HEK293T (cell line): ENCODE measurements around the gene RFC2.

Experiments
- CTCF ChIA-PET: fragments of 350-600 bp; formaldehyde crosslinking; extraction: SDS; loops from one replicate; lab custom pipeline; 2021; ENCODE audit warnings: antibody characterized with exemption, inconsistent platforms; lab: Yijun Ruan, JAX
- POLR2A ChIA-PET: fragments of 350-600 bp; formaldehyde crosslinking; extraction: SDS; loops from one replicate; lab custom pipeline; 2020; ENCODE audit warnings: antibody characterized with exemption, inconsistent platforms; lab: Yijun Ruan, JAX
- DNase-seq: peaks from one replicate; pipeline ENCODE4 v3.0.0; 2012; ENCODE audit warnings: mixed read lengths; ENCODE audit errors: extremely low spot score
- ARNT ChIP-seq: fragments of 450-650 bp; IDR thresholded peaks from 2 replicates; pipeline ENCODE4 v1.6.1; 2017; ENCODE audit warnings: mild to moderate bottlenecking
- BHLHE40 ChIP-seq: fragments of 450-650 bp; IDR thresholded peaks from 2 replicates; pipeline ENCODE4 v1.6.1; 2016; ENCODE audit warnings: mild to moderate bottlenecking, moderate library complexity, borderline replicate concordance
- CTBP1 ChIP-seq: fragments of 450-650 bp; IDR thresholded peaks from 2 replicates; pipeline ENCODE4 v1.6.1; 2016; ENCODE audit warnings: borderline replicate concordance
- ELF4 ChIP-seq: fragments of 450-650 bp; IDR thresholded peaks from 2 replicates; pipeline ENCODE4 v1.6.1; 2017; ENCODE audit warnings: antibody characterized with exemption
- FOXA1 ChIP-seq: fragments of 450-650 bp; IDR thresholded peaks from 2 replicates; pipeline ENCODE4 v1.6.1; 2016; ENCODE audit warnings: mild to moderate bottlenecking
- FOXK2 ChIP-seq: fragments of 450-650 bp; IDR thresholded peaks from 2 replicates; pipeline ENCODE4 v1.6.1; 2016; ENCODE audit warnings: mild to moderate bottlenecking
- FOXM1 ChIP-seq: fragments of 450-650 bp; IDR thresholded peaks from 2 replicates; pipeline ENCODE4 v1.6.1; 2017; ENCODE audit warnings: mild to moderate bottlenecking, borderline replicate concordance
- HDGF ChIP-seq: fragments of 450-650 bp; IDR thresholded peaks from 2 replicates; pipeline ENCODE4 v1.6.1; 2017; ENCODE audit warnings: antibody characterized with exemption, borderline replicate concordance
- L3MBTL2 ChIP-seq: fragments of 450-650 bp; conservative IDR thresholded peaks from 2 replicates; pipeline ENCODE4 v1.6.1; 2016; ENCODE audit warnings: mild to moderate bottlenecking
- LEF1 ChIP-seq: fragments of 450-650 bp; IDR thresholded peaks from 2 replicates; pipeline ENCODE4 v1.6.1; 2017; ENCODE audit warnings: mild to moderate bottlenecking, borderline replicate concordance
- NFRKB ChIP-seq: fragments of 450-650 bp; IDR thresholded peaks from 2 replicates; pipeline ENCODE4 v1.6.1; 2016; ENCODE audit warnings: mild to moderate bottlenecking, moderate library complexity
- SP1 ChIP-seq: fragments of 450-650 bp; IDR thresholded peaks from 2 replicates; pipeline ENCODE4 v1.6.1; 2017
- SUZ12 ChIP-seq: fragments of 450-650 bp; IDR thresholded peaks from 2 replicates; pipeline ENCODE4 v1.6.1; 2016; ENCODE audit warnings: mild to moderate bottlenecking
- TARDBP ChIP-seq: fragments of 450-650 bp; IDR thresholded peaks from 2 replicates; pipeline ENCODE4 v1.6.1; 2016
- ZNF384 ChIP-seq: fragments of 450-650 bp; IDR thresholded peaks from 2 replicates; pipeline ENCODE4 v1.6.1; 2016
- TF ChIP-seq, protein P1 (sequence below): fragments of 450-650 bp; IDR thresholded peaks from 2 replicates; pipeline ENCODE4 v1.6.1; 2016

Gene RFC2

GRCh38 chr7:74277636-74278035, 23.4 kb upstream of the RFC2 start:
- CTCF ChIA-PET, result no interaction called here
- POLR2A ChIA-PET, result no interaction called here
- no peak for TF ChIP-seq LEF1
- TF ChIP-seq SP1, result no peak
- no peak for TF ChIP-seq SUZ12
- no peak for TF ChIP-seq FOXK2
- no peak for TF ChIP-seq L3MBTL2
- TF ChIP-seq FOXA1, result no peak
- TF ChIP-seq ARNT, result no peak
- DNase-seq, result no peak

DNA sequence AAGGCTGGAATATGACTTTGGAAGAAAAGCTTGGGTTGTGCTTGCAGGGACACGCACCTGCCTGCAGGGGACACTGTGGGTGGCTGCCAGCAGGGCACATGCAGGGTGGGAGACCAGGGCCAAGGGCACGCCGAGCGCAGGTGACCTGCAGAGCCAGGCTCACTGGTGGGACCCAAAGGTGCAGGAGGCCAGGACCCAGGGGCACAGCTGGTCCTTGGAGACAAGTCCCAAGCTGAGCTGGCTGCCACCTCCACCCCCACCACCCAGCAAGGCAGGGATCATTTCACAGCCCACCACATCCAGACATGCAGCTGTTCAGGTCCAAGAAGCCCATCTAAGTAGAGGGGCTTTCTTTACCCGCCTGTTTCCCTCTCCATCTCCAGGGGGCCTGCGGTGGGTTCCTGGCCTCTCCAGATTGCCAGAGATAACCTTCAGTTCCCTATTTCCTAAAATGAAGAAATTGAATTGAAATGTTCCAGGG, 21.2 kb upstream of the RFC2 start:
- peak; percentile 70 for DNase-seq
- ChIA-PET CTCF (interaction anchor here (0.6 to 2.2 kb wide), 8 partner anchors 9 to 188 kb away, joined by 3 to 24 read pairs (median 4); partner anchors contain the start of gene CLIP2), POLR2A (no interaction called here)
- TF ChIP-seq L3MBTL2 (no peak), HDGF (0 out of 2 replicates have a peak, but pooled peaks have one; percentile 48)

GRCh38 chr7:74272305-74273038, 18.3 kb upstream of the RFC2 start:
- CTCF ChIA-PET, result no interaction called here
- no peak for DNase-seq

GRCh38 chr7:74271742-74272141, 17.5 kb upstream of the RFC2 start:
- DNase-seq, result no peak
- ChIA-PET POLR2A (no interaction called here), CTCF (no interaction called here)
- TF ChIP-seq ARNT (no peak), FOXK2 (no peak), ZNF384 (no peak), HDGF (no peak), SP1 (no peak), L3MBTL2 (no peak), FOXA1 (no peak), CTBP1 (no peak), SUZ12 (no peak), LEF1 (no peak)
- TF ChIP-seq, protein P1, sequence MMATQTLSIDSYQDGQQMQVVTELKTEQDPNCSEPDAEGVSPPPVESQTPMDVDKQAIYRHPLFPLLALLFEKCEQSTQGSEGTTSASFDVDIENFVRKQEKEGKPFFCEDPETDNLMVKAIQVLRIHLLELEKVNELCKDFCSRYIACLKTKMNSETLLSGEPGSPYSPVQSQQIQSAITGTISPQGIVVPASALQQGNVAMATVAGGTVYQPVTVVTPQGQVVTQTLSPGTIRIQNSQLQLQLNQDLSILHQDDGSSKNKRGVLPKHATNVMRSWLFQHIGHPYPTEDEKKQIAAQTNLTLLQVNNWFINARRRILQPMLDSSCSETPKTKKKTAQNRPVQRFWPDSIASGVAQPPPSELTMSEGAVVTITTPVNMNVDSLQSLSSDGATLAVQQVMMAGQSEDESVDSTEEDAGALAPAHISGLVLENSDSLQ, result no peak

More at GRCh38 chr7:74272305-74273038, 18.3 kb upstream of the RFC2 start:
- POLR2A ChIA-PET, result no interaction called here
- no peak for TF ChIP-seq SP1
- TF ChIP-seq ELF4, result no peak
- no peak for TF ChIP-seq FOXK2
- no peak for TF ChIP-seq L3MBTL2
- TF ChIP-seq, protein P1, result no peak
- TF ChIP-seq FOXM1, result no peak
- no peak for TF ChIP-seq ZNF384
- TF ChIP-seq CTBP1, result no peak
- no peak for TF ChIP-seq HDGF
- TF ChIP-seq NFRKB, result no peak
- no peak for TF ChIP-seq SUZ12
- TF ChIP-seq FOXA1, result no peak
- TF ChIP-seq LEF1, result no peak
- no peak for TF ChIP-seq BHLHE40
- TF ChIP-seq TARDBP, result no peak
- no peak for TF ChIP-seq ARNT

DNA sequence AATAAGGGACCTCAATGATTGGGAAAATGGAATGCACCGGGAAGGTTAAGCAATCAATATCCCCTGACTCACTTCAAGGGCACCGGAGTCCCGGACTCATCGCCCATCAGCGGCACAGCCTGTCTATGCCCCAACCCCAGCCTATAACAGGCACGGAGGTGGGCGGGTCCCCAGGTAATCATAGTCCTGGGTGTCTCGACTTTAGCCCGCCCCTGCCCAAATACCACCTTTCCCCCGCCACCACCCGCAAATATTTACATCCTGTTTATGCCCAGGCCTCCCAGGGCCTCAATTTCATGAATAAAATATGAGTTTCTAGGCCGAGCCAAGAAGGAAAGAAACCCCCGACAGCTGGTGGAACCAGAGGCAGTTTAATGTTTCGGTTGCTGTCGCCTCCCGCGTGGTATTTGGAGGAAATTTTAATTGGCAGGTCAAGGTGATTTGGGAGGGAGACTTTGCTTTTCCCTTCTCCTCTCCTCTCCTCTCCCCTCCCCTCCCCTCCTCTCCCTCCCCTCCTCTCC, 15.6 kb upstream of the RFC2 start:
- peak; percentile 72 for DNase-seq
- CTCF ChIA-PET, result no interaction called here
- POLR2A ChIA-PET, result interaction anchor here (1.0 kb wide), 1 partner anchor 19 kb away, joined by 4 read pairs; the partner anchor contains the start of gene CLIP2
- no peak for TF ChIP-seq CTBP1
- TF ChIP-seq, protein P1, result peak; percentile 57

DNA sequence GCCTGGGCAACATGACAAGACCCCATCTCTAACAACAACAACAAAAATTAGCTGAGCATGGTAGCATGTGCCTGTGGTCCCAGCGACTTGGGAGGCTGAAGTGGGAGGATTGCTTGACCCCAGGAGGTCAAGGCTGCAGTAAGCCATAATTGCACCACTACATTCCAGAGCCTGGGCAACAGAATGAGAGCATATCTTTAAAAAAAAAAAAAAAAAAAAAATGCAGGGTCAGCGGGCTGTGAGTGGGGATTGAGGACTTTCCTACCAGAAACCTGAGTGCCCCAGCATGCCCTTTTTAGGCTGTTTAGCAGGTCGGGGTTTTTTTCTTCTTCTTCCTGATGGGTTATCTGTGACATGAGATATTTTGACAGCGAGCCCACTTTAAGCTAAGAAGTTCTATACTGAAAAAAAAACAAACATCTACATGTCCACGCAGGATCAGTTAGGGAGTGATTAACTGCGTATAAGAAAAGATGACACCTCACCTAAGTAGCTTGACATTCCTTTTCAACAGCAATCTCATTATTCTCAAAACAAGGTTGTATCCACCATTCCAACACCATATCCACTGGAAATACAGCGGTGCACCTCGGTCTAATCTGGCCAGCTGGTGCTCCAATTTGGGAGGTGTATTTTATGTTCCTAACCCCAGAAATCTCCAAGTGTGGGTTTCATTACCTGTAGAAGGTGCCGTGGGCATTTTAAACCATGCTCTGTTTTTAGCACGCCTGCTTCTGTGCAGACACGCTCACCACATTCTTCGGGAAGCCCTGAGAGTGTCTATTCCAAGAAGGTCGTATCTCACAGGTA, 13.8 kb upstream of the RFC2 start:
- POLR2A ChIA-PET, result interaction anchor here (1.5 kb wide), 1 partner anchor 21 kb away, joined by 5 read pairs; the partner anchor contains the start of gene CLIP2
- DNase-seq, result no peak
- TF ChIP-seq BHLHE40 (no peak), FOXK2 (no peak), L3MBTL2 (no peak), SUZ12 (no peak)
- TF ChIP-seq, protein P1, result no peak
- CTCF ChIA-PET, result interaction anchor here (0.9 kb wide), 1 partner anchor 62 kb away, joined by 4 read pairs; no protein-coding TSS in a partner anchor
